ENCODE data around the gene HSD17B12.

The HSD17B12 gene

GRCh38 chr11:43810929-43811596 lies 130.5 kb downstream of the HSD17B12 start:
- DNase-seq, result no peak

GRCh38 chr11:43812471-43812870 lies 131.9 kb downstream of the HSD17B12 start:
- no peak for DNase-seq

- no peak for DNase-seq
These were observed 137.7 kb downstream of the HSD17B12 start for GRCh38 chr11:43818220-43818619.

GRCh38 chr11:43819926-43820325 lies 139.4 kb downstream of the HSD17B12 start:
- DNase-seq, result no peak

GRCh38 chr11:43823316-43823715 lies 142.8 kb downstream of the HSD17B12 start:
- no peak for DNase-seq

- no peak for DNase-seq
These were observed 143.3 kb downstream of the HSD17B12 start for GRCh38 chr11:43823851-43824250.

GRCh38 chr11:43825217-43825816 lies 144.8 kb downstream of the HSD17B12 start:
- no peak for DNase-seq

GRCh38 chr11:43830928-43831440 lies 150.4 kb downstream of the HSD17B12 start:
- DNase-seq, result peak; percentile 40

GRCh38 chr11:43832536-43832935 lies 152.0 kb downstream of the HSD17B12 start:
- no peak for DNase-seq

- no peak for DNase-seq
These were observed 153.1 kb downstream of the HSD17B12 start for GRCh38 chr11:43833657-43834073.

- no peak for DNase-seq
These were observed 153.7 kb downstream of the HSD17B12 start for GRCh38 chr11:43834286-43834685.

- no peak for DNase-seq
These were observed 154.6 kb downstream of the HSD17B12 start for GRCh38 chr11:43835104-43835503.

- DNase-seq, result no peak
These were observed 157.3 kb downstream of the HSD17B12 start for GRCh38 chr11:43837879-43838278.

- DNase-seq, result no peak
These were observed 161.5 kb downstream of the HSD17B12 start for GRCh38 chr11:43842021-43842420.

- DNase-seq, result no peak
These were observed 165.3 kb downstream of the HSD17B12 start for GRCh38 chr11:43845816-43846215.

GRCh38 chr11:43852057-43852636 lies 171.6 kb downstream of the HSD17B12 start:
- DNase-seq, result peak; percentile 22

GRCh38 chr11:43853781-43854180 lies 173.2 kb downstream of the HSD17B12 start:
- no peak for DNase-seq

- DNase-seq, result no peak
These were observed 176.5 kb downstream of the HSD17B12 start for GRCh38 chr11:43856993-43857392.

GRCh38 chr11:43861141-43861540 lies 180.6 kb downstream of the HSD17B12 start:
- no peak for DNase-seq

GRCh38 chr11:43866520-43866919 lies 186.0 kb downstream of the HSD17B12 start:
- no peak for DNase-seq

GRCh38 chr11:43866969-43867368 lies 186.4 kb downstream of the HSD17B12 start:
- DNase-seq, result no peak

GRCh38 chr11:43868852-43869567 lies 188.5 kb downstream of the HSD17B12 start:
- no peak for DNase-seq

- no peak for DNase-seq
These were observed 190.5 kb downstream of the HSD17B12 start for GRCh38 chr11:43871051-43871450.

All from GOT3 (cell line).